ENCODE results near the gene MYF6.

DNA sequence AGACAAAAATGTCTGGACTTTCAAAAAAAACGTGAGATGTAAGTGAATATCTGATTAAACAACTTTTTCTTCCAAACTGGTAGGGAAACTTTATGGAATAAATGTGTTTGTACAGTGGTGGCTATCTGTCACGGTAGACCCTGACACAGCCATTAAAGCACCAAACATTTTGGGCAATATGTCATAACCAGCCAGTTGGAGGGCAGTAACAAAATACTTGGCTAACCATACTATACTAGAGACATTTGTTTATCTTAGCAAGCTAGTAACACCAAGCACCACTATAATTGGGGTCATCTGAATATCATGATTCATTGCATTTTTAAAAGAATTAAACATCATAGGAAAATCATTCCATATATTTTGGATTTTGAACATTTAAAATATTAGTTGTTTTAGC lies 6.0 kb upstream of the MYF6 start:
- TF ChIP-seq EP300 (IDR thresholded peaks at IDR 0.05) (no peak), POLR2A (IDR thresholded peaks at IDR 0.05) (no peak)

Measured in sigmoid colon (tissue), 4 donors.